Activated T-cell treated with anti-CD3 and anti-CD28 coated beads, Interleukin-2, amount 50 U/mL, for 24 hours (primary cell): ENCODE data around the gene ZNF25.
"Not testable (repeated sequence)": the region's sequence is repeated elsewhere in the genome, so short reads cannot be mapped to it uniquely, and the experiment has no call there.

Experiments
- DNase-seq: peaks from one replicate; pipeline ENCODE4 v3.0.0-alpha.2; 2020
- H3K27ac Mint-ChIP-seq: 2 replicates; pipeline ENCODE4 v1.8.0; 2020; ENCODE audit warnings: mild to moderate bottlenecking, mixed read lengths
- H3K27me3 Mint-ChIP-seq: 2 replicates; pipeline ENCODE4 v1.8.0; 2020; ENCODE audit warnings: mixed read lengths
- H3K36me3 Mint-ChIP-seq: 2 replicates; pipeline ENCODE4 v1.8.0; 2020; ENCODE audit warnings: low read depth, mixed read lengths
- H3K4me1 Mint-ChIP-seq: 2 replicates; pipeline ENCODE4 v1.8.0; 2020; ENCODE audit warnings: low read depth, mixed read lengths
- H3K4me3 Mint-ChIP-seq: 2 replicates; pipeline ENCODE4 v1.8.0; 2020; ENCODE audit warnings: mild to moderate bottlenecking, moderate library complexity, mixed read lengths
- H3K9me3 Mint-ChIP-seq: 2 replicates; pipeline ENCODE4 v1.8.0; 2020; ENCODE audit warnings: mixed read lengths

ZNF25 gene

DNA sequence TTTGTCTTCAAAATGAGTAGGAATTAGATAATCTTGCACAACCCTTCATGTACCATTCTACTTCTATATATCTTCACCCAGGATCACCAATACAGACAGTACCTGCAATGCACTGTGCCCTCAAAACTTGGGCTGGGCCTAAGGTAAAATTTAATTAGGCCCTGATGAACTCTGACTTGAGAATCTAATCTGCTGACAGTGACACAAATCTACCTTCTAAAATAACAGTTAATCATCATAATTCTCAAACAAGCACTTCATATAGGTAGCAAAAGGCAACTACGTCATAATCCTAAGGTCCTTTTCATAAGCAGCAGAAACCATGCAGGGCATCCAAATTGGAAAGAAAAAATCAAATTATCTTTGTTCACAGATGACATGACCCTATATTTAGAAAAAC is 4.1 kb downstream of the ZNF25 start:
- Mint-ChIP-seq H3K27me3 (no peaks in the 10 kb centered on the region), H3K27ac (no peak overlapping the region), H3K4me1 (peaks cover 23% of the 10 kb centered on the region), H3K4me3 (no peak overlapping the region), H3K9me3 (peaks cover 3% of the 10 kb centered on the region), H3K36me3 (peaks cover 62% of the 10 kb centered on the region)
- DNase-seq, result no peak

DNA sequence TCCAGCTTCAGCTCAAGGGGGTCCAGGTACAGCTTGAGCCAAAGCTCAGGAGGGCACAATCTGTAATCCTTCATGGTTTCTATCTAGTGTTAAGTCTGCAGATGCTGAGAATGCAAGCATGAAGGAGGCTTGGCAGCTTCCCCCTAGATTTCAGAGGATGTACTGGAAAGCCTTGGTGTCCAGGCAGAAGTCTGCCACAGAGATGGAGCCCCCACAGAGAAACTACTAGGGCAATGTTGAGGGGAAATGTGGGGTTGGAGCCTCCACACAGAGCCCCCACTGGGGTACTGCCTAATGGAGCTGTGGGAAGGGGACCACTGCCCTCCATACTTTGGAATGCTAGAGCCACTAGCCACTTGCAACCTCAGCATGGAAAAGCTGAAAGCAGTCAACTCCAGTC is 11.4 kb downstream of the ZNF25 start:
- H3K36me3 Mint-ChIP-seq, result peaks cover 82% of the 10 kb centered on the region
- no peak overlapping the region for H3K27ac Mint-ChIP-seq
- H3K9me3 Mint-ChIP-seq, result peaks cover 20% of the 10 kb centered on the region
- no peak overlapping the region for H3K4me3 Mint-ChIP-seq
- no peak for DNase-seq
- no peaks in the 10 kb centered on the region for H3K27me3 Mint-ChIP-seq
- H3K4me1 Mint-ChIP-seq, result no peaks in the 10 kb centered on the region

- H3K36me3 Mint-ChIP-seq, result peaks cover 82% of the 10 kb centered on the region
- H3K4me3 Mint-ChIP-seq, result no peak overlapping the region
- DNase-seq, result no peak
- peaks cover 14% of the 10 kb centered on the region for H3K9me3 Mint-ChIP-seq
- no peak overlapping the region for H3K27ac Mint-ChIP-seq
- H3K4me1 Mint-ChIP-seq, result no peaks in the 10 kb centered on the region
- H3K27me3 Mint-ChIP-seq, result no peaks in the 10 kb centered on the region
Observed at GRCh38 chr10:37960591-37961137, 15.8 kb downstream of the ZNF25 start.

DNA sequence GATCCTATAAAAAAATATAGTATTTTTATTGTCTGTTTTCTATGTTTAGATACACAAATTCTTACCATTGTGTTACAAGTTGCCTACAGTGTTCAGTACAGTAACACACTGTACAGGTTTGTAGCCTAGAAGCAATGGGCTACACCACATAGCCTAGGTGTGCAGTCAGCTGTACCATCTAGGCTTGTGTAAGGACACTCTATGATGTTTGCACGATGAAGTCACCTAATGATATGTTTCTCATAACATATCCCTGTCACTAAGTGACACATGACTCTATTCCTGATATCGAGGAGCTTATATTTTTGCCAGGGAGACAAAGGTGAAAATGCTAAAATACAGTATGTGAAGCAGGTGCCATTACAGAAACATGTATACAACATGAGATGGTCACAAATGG is 18.6 kb downstream of the ZNF25 start:
- Mint-ChIP-seq H3K9me3 (peaks cover 28% of the 10 kb centered on the region), H3K36me3 (peaks cover 86% of the 10 kb centered on the region), H3K27me3 (no peaks in the 10 kb centered on the region), H3K27ac (no peak overlapping the region), H3K4me1 (no peaks in the 10 kb centered on the region), H3K4me3 (no peak overlapping the region)
- no peak for DNase-seq

DNA sequence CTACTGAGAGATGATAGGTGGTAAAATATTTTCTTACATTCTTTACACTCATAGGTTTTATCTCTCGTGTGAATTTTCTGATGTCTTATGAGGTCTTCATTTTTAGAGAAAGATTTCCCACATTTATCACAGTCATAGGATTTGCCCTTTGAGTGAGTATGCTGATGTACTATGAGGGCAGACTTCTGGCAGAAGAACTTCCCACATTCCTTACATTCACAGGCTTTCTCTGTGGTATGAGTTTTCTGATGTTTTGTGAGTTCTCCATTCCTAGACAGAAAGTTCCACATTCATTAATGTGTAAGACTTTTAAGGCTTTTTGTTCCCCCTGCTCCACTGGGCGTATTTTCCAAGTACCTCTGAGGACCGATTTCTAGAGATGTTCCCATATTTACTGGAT is 23.5 kb downstream of the ZNF25 start:
- no peaks in the 10 kb centered on the region for H3K4me1 Mint-ChIP-seq
- H3K36me3 Mint-ChIP-seq, result peaks cover 96% of the 10 kb centered on the region
- H3K9me3 Mint-ChIP-seq, result peaks cover 48% of the 10 kb centered on the region

DNA sequence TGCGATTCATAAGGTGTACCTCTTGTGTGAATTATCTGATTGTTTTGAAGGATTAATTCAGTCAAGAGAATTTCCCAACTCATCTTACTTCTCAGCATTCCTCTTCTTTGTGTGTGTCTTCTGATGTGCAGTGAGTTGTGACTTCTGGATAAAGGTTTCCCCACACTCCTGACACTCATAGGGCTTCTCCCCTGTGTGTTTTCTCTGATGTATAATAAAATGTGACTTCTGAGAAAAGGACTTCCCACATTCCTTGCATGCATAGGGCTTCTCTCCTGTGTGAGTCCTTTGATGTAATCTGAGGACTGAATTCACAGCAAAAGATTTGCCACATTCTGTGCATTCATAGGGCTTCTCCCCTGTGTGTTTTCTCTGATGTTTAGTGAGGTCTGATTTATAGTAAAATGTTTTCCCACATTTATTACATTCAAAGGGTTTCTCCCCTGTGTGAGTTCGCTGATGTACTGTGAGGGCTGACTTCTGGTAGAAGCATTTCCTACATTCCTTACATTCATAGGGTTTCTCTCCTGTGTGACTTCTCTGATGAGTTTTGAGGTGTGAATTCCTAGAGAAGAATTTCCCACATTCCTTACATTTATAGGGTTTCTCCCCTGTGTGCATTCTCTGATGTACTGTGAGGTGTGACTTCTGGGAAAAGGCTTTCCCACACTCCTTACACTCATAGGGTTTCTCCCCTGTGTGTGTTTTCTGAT is 24.2 kb downstream of the ZNF25 start:
- no peak overlapping the region for H3K4me3 Mint-ChIP-seq
- DNase-seq, result no peak
- H3K9me3 Mint-ChIP-seq, result peaks cover 48% of the 10 kb centered on the region
- H3K27me3 Mint-ChIP-seq, result no peaks in the 10 kb centered on the region
- H3K36me3 Mint-ChIP-seq, result peaks cover 91% of the 10 kb centered on the region
- H3K4me1 Mint-ChIP-seq, result no peaks in the 10 kb centered on the region
- H3K27ac Mint-ChIP-seq, result no peak overlapping the region

More for the DNA sequence above, 23.5 kb downstream of the ZNF25 start:
- H3K27ac Mint-ChIP-seq, result no peak overlapping the region
- no peak overlapping the region for H3K4me3 Mint-ChIP-seq
- DNase-seq, result no peak
- H3K27me3 Mint-ChIP-seq, result no peaks in the 10 kb centered on the region

DNA sequence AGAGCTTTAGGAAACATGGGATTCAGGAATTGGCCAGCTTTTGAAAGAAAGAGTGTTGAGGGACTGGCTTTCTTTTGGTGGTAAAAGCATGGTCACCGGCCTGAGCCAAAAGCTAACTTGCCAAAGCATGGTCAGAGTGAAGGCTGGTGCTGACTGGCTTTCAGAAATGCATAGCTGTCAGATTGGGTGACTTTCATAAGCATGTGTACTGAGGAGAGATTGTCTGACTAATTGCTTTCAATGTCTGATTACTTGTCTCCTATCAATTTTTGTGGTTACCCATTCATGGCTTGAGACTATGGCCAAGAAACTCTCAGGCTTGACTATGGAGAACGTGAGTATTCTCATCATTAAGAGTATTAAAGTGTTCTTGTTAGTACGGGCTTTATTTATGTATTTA is 28.2 kb downstream of the ZNF25 start:
- no peaks in the 10 kb centered on the region for H3K27me3 Mint-ChIP-seq
- peaks cover 58% of the 10 kb centered on the region for H3K36me3 Mint-ChIP-seq
- H3K27ac Mint-ChIP-seq, result no peak overlapping the region
- H3K4me3 Mint-ChIP-seq, result no peak overlapping the region
- no peaks in the 10 kb centered on the region for H3K4me1 Mint-ChIP-seq
- H3K9me3 Mint-ChIP-seq, result peaks cover 24% of the 10 kb centered on the region
- DNase-seq, result no peak

DNA sequence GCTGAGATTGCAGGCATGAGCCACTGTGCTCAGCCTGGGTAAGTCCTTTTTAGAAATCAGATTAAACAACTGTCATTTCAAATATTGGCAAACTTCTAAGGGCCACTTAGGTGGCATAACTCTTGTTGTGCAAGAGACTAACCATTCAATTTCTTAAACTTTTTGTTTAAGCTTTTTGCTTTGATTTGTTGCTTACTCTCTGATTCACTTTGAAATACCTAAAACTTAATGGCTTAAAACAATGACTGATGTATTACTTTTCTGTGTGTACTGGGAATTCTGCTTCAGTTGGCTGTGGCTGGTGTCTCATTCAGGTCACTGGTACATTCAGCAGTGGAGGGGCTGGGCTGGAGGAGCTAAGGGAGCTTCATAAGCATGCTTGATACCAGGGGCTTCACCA is 28.9 kb downstream of the ZNF25 start:
- H3K36me3 Mint-ChIP-seq, result peaks cover 51% of the 10 kb centered on the region
- no peak for DNase-seq
- no peak overlapping the region for H3K27ac Mint-ChIP-seq
- H3K9me3 Mint-ChIP-seq, result peaks cover 17% of the 10 kb centered on the region
- no peaks in the 10 kb centered on the region for H3K4me1 Mint-ChIP-seq
- no peaks in the 10 kb centered on the region for H3K27me3 Mint-ChIP-seq
- no peak overlapping the region for H3K4me3 Mint-ChIP-seq

DNA sequence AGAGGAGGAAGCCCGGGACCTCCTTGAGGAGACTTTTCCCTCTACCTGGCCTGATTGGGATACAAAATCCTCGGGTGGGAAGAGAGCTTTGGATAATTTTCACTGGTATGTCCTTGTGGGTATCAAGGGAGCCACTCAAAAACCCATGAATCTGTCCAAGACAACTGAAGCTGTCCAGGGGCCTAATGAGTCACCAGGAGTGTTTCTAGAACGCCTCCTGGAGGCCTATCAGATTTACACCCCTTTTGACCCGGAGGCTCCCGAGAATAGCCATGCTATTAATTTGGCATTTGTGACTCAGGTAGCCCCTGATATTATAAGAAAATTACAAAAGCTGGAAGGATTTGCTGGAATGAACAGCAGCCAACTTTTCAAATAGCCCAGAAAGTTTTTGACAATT is 38.6 kb downstream of the ZNF25 start:
- H3K4me3 Mint-ChIP-seq, result no peak overlapping the region
- H3K27ac Mint-ChIP-seq, result no peak overlapping the region
- no peak for DNase-seq

GRCh38 chr10:37934791-37935190 is 41.7 kb downstream of the ZNF25 start:
- H3K9me3 Mint-ChIP-seq, result no peaks in the 10 kb centered on the region

More for the DNA sequence above, 38.6 kb downstream of the ZNF25 start:
- Mint-ChIP-seq H3K36me3 (no peaks in the 10 kb centered on the region), H3K27me3 (no peaks in the 10 kb centered on the region), H3K9me3 (no peaks in the 10 kb centered on the region), H3K4me1 (no peaks in the 10 kb centered on the region)

GRCh38 chr10:37930423-37930822 is 46.0 kb downstream of the ZNF25 start:
- no peaks in the 10 kb centered on the region for H3K4me1 Mint-ChIP-seq
- no peaks in the 10 kb centered on the region for H3K27me3 Mint-ChIP-seq
- no peaks in the 10 kb centered on the region for H3K9me3 Mint-ChIP-seq

More at GRCh38 chr10:37934791-37935190, 41.7 kb downstream of the ZNF25 start:
- no peaks in the 10 kb centered on the region for H3K27me3 Mint-ChIP-seq
- no peak for DNase-seq
- no peak overlapping the region for H3K4me3 Mint-ChIP-seq
- H3K4me1 Mint-ChIP-seq, result no peaks in the 10 kb centered on the region
- H3K36me3 Mint-ChIP-seq, result no peaks in the 10 kb centered on the region
- no peak overlapping the region for H3K27ac Mint-ChIP-seq

DNA sequence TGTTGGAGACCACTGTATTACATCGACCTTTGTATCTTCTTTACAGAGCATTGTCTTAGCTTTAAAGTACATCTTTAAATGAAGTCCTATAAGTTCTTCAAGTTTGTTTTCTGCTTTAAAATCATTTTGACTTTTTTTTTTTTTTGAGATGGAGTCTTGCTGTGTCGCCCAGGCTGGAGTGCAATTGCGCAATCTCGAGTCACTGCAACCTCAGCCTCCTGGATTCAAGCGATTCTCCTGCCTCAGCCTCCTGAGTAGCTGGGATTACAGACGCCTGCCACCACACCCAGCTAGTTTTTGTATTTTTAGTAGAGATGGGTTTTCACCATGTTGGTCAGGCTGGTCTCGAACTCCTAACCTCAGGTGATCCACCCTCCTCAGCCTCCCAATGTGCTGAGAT is 68.3 kb downstream of the ZNF25 start:
- H3K36me3 Mint-ChIP-seq, H3K27me3 Mint-ChIP-seq, H3K27ac Mint-ChIP-seq, H3K4me3 Mint-ChIP-seq, H3K4me1 Mint-ChIP-seq, DNase-seq: not testable (repeated sequence)
- peaks cover 16% of the 10 kb centered on the region for H3K9me3 Mint-ChIP-seq

More at GRCh38 chr10:37930423-37930822, 46.0 kb downstream of the ZNF25 start:
- H3K27ac Mint-ChIP-seq, result no peak overlapping the region
- no peak overlapping the region for H3K4me3 Mint-ChIP-seq
- no peak for DNase-seq
- no peaks in the 10 kb centered on the region for H3K36me3 Mint-ChIP-seq

DNA sequence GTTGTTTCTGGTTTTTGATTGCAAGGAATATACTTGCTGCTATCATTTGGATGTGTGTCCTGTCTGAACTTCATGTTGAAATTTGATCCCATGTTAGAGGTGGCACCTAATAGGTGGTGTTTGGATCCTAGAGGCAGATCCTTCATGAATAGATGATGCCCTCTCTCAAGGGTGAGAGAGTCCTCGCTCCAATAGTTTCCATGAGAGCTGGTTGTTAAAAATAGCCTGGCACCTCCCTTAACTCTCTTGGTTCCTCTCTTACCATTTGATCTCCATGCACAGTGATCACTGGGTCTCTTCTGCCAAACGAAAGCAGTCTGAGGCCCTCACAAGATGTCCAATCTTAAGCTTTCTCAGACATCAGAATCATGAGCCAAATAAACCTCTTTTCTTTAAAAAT is 70.1 kb downstream of the ZNF25 start:
- no peaks in the 10 kb centered on the region for H3K4me1 Mint-ChIP-seq
- H3K27ac Mint-ChIP-seq, result no peak overlapping the region
- peaks cover 14% of the 10 kb centered on the region for H3K9me3 Mint-ChIP-seq
- H3K36me3 Mint-ChIP-seq, result no peaks in the 10 kb centered on the region
- no peak overlapping the region for H3K4me3 Mint-ChIP-seq
- no peak for DNase-seq
- no peaks in the 10 kb centered on the region for H3K27me3 Mint-ChIP-seq
